PC-9 (cell line): Measurements from ENCODE around the gene RTEL1. TPM values are rescaled to one million over a fixed set of nuclear protein-coding genes. Genes with fewer than 3 reads are reported as not detected.

Experiments used
- BruUV-seq: library from RNA; stranded (reverse); fragments of 400-500 nt; replicated peaks from 2 replicates; lab custom pipeline; 2021; lab: Mats Ljungman, UMichigan
- CTCF ChIA-PET: fragments of 300-600 bp; sonication (Branson Sonifier 250); formaldehyde crosslinking; loops from one replicate; lab custom pipeline; 2022; ENCODE audit warnings: antibody characterized with exemption; lab: Charles Lee
- POLR2A ChIA-PET: fragments of 300-600 bp; sonication (Branson Sonifier 250); formaldehyde crosslinking; loops from one replicate; lab custom pipeline; 2022; ENCODE audit warnings: antibody characterized with exemption; ENCODE audit not compliant: unreplicated experiment; lab: Charles Lee
- DNase-seq, 2 experiments: peaks; one replicate each; pipeline versions ENCODE4 v3.0.0 to v3.0.0-alpha.2; 2015 to 2022; ENCODE audit warnings: mixed read lengths in 1 of 2
- H2AFZ ChIP-seq: fragments of 200-600 bp; sonication (generic); 2 replicates; pipeline ENCODE4 v1.8.1; 2017; ENCODE audit warnings: antibody characterized with exemption
- H3F3A ChIP-seq: fragments of 200-600 bp; sonication (generic); 2 replicates; pipeline ENCODE4 v1.8.1; 2017; ENCODE audit warnings: antibody characterized with exemption, mild to moderate bottlenecking, low read depth; ENCODE audit not compliant: insufficient read depth
- H3K27ac ChIP-seq: fragments of 200-600 bp; sonication (generic); 2 replicates; pipeline ENCODE4 v1.6.1; 2016; ENCODE audit warnings: mixed run types
- H3K27me3 ChIP-seq: fragments of 200-600 bp; sonication (generic); 2 replicates; pipeline ENCODE4 v1.6.1; 2016; ENCODE audit warnings: low read depth, mixed run types; ENCODE audit not compliant: insufficient read depth
- H3K36me3 ChIP-seq: fragments of 200-600 bp; sonication (generic); 2 replicates; pipeline ENCODE4 v1.6.1; 2016; ENCODE audit warnings: low read depth, mixed run types
- H3K4me1 ChIP-seq: fragments of 200-600 bp; sonication (generic); replicated peaks from 2 replicates; pipeline ENCODE4 v1.6.1; 2016; ENCODE audit warnings: mixed run types; ENCODE audit not compliant: insufficient read depth
- H3K4me2 ChIP-seq: fragments of 200-600 bp; sonication (generic); 2 replicates; pipeline ENCODE4 v1.6.1; 2017; ENCODE audit warnings: mixed run types
- H3K4me3 ChIP-seq: fragments of 200-600 bp; sonication (generic); 2 replicates; pipeline ENCODE4 v1.6.1; 2016; ENCODE audit warnings: mixed run types
- H3K79me2 ChIP-seq: fragments of 200-600 bp; sonication (generic); 2 replicates; pipeline ENCODE4 v1.6.1; 2017; ENCODE audit warnings: low read depth, mixed run types
- H3K9me2 ChIP-seq: fragments of 200-600 bp; sonication (generic); 2 replicates; pipeline ENCODE4 v1.8.1; 2017; ENCODE audit warnings: mild to moderate bottlenecking; ENCODE audit not compliant: insufficient read depth
- H3K9me3 ChIP-seq: fragments of 200-600 bp; sonication (generic); 2 replicates; pipeline ENCODE4 v1.8.1; 2016; ENCODE audit warnings: low read depth; ENCODE audit not compliant: insufficient read depth
- H4K20me1 ChIP-seq: fragments of 200-600 bp; sonication (generic); 2 replicates; pipeline ENCODE4 v1.8.1; 2017; ENCODE audit not compliant: insufficient read depth
- EZH2 ChIP-seq: fragments of 200-600 bp; sonication (generic); IDR thresholded peaks from 2 replicates; pipeline ENCODE4 v1.8.0; 2017; ENCODE audit warnings: antibody characterized with exemption, low read depth
- intact Hi-C: fragments of 100-400 bp; cut with micrococcal nuclease; formaldehyde crosslinking; loops from one replicate; pipeline ENCODE4 v1.10.0; 2022; ENCODE audit not compliant: unreplicated experiment
- total RNA-seq: library from RNA; stranded (reverse); gene quantifications from 2 replicates; pipeline ENCODE4 v1.2.3, GENCODE V29; 2021
- TF ChIP-seq, protein P1 (sequence below): fragments of 200-600 bp; sonication (generic); conservative IDR thresholded peaks from 2 replicates; pipeline ENCODE4 v1.6.1; 2017; ENCODE audit warnings: mixed run types, antibody characterized with exemption, mild to moderate bottlenecking, moderate library complexity

Gene RTEL1
- total RNA-seq, 1 experiment from 2014 or later, result 36.0 TPM

- BruUV-seq, result no TSS peak
Observed at GRCh38 chr20:63740070-63740626, 82.0 kb downstream of the RTEL1 start.

DNA sequence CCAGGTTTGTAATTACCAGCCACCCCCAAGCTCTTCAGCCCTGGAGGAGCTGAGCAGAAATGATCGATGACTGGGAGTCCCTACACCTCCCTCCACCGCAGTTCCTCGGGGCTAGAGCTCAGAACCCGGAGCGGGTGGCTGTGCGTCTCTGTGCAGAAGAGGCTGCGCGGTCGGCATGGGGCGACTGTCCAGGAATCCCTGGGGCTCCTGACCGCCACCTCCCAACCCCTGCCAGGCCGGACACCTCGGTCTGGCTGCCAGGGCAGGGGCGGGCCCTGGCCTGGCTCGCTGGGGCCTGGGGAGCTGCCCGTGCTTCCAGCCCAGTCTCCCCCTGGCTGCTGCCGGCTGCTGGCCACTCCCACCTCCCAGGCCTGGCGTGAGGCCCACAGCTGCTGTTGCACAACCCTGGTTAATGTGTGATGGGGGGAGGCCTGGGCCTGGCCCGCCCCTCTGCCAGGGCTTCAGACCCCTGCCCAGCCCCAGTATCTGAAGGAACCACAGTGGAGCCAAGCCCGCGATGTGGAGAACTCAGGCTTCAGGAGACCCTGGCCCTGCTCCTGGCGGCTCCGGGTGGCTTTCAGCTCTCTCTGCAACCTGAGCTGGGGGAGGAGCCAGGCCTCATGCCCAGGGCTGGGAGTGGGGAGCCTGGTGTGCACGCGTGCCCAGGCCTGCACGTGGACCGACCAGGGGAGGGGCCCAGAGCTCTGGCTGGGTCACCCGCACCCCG is 82.7 kb downstream of the RTEL1 start:
- no peaks in the 10 kb centered on the region for H3K36me3 ChIP-seq
- H3K27me3 ChIP-seq, result no peaks in the 10 kb centered on the region
- H4K20me1 ChIP-seq, result no peaks in the 10 kb centered on the region; the same call in 1 of the 2 replicates
- no peak for TF ChIP-seq EZH2
- TF ChIP-seq, protein P1, sequence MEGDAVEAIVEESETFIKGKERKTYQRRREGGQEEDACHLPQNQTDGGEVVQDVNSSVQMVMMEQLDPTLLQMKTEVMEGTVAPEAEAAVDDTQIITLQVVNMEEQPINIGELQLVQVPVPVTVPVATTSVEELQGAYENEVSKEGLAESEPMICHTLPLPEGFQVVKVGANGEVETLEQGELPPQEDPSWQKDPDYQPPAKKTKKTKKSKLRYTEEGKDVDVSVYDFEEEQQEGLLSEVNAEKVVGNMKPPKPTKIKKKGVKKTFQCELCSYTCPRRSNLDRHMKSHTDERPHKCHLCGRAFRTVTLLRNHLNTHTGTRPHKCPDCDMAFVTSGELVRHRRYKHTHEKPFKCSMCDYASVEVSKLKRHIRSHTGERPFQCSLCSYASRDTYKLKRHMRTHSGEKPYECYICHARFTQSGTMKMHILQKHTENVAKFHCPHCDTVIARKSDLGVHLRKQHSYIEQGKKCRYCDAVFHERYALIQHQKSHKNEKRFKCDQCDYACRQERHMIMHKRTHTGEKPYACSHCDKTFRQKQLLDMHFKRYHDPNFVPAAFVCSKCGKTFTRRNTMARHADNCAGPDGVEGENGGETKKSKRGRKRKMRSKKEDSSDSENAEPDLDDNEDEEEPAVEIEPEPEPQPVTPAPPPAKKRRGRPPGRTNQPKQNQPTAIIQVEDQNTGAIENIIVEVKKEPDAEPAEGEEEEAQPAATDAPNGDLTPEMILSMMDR, result no peak
- ChIA-PET POLR2A (interaction anchor here (0.5 to 1.0 kb wide), 6 partner anchors 33 to 646 kb away, joined by 3 to 5 read pairs (median 4); partner anchors contain the start of genes ARFRP1 and ZGPAT), CTCF (interaction anchor here (0.8 to 1.3 kb wide), 2 partner anchors 99 to 123 kb away, joined by 3 to 18 read pairs; no protein-coding TSS in a partner anchor)
- H3F3A ChIP-seq, result peaks cover 44% of the 10 kb centered on the region
- H3K79me2 ChIP-seq, result peaks cover 10% of the 10 kb centered on the region; the same call in 1 of the 2 replicates
- 0 out of 2 replicates have a peak overlapping the region, but pooled peaks have one; percentile 13 for H3K27ac ChIP-seq
- intact Hi-C loops, result loop anchor here (1.0 to 2.0 kb wide), 2 partner anchors 125 to 204 kb away; partner anchors contain the start of genes PTK6 and TPD52L2
- H3K4me1 ChIP-seq, result peaks cover 9% of the 10 kb centered on the region
- no peaks in the 10 kb centered on the region for H3K9me2 ChIP-seq
- peak; percentile 82 to 95 for DNase-seq
- peak overlapping the region; percentile 44 for H3K4me3 ChIP-seq
- BruUV-seq, result TSS peak; percentile 44
- H3K9me3 ChIP-seq, result no peaks in the 10 kb centered on the region
- peak overlapping the region; percentile 46 for H2AFZ ChIP-seq
- H3K4me2 ChIP-seq, result peak overlapping the region; percentile 72

More at GRCh38 chr20:63740070-63740626, 82.0 kb downstream of the RTEL1 start:
- Histone ChIP-seq H3K9me3 (no peaks in the 10 kb centered on the region), H3K4me2 (peak overlapping the region; percentile 72), H3K9me2 (no peaks in the 10 kb centered on the region), H3K36me3 (no peaks in the 10 kb centered on the region), H3F3A (peaks cover 44% of the 10 kb centered on the region), H2AFZ (peak overlapping the region; percentile 46), H3K4me3 (peak overlapping the region; percentile 44), H4K20me1 (peaks cover 5% of the 10 kb centered on the region; the same call in 1 of the 2 replicates), H3K79me2 (peaks cover 10% of the 10 kb centered on the region; the same call in 1 of the 2 replicates), H3K27ac (0 out of 2 replicates have a peak overlapping the region, but pooled peaks have one; percentile 13), H3K27me3 (no peaks in the 10 kb centered on the region), H3K4me1 (peaks cover 9% of the 10 kb centered on the region)
- ChIA-PET POLR2A (interaction anchor here (0.5 to 1.0 kb wide), 3 partner anchors 98 to 219 kb away, joined by 3 to 5 read pairs (median 5); no protein-coding TSS in a partner anchor), CTCF (interaction anchor here (0.8 to 1.3 kb wide), 2 partner anchors 98 to 124 kb away, joined by 3 to 18 read pairs; no protein-coding TSS in a partner anchor)
- TF ChIP-seq, protein P1, result no peak
- TF ChIP-seq EZH2, result no peak
- peak in 1 of 2 experiments; percentile 55 for DNase-seq
- intact Hi-C loops, result loop anchor here (2.0 kb wide), 1 partner anchor 203 kb away; the partner anchor contains the start of gene PTK6

GRCh38 chr20:63741354-63741675 is 83.2 kb downstream of the RTEL1 start:
- H2AFZ ChIP-seq, result peak overlapping the region; percentile 46; the same call in 1 of the 2 replicates
- intact Hi-C loops, result loop anchor here (1.0 to 2.0 kb wide), 2 partner anchors 124 to 205 kb away; partner anchors contain the start of genes PTK6 and TPD52L2
- POLR2A ChIA-PET, result interaction anchor here (0.6 to 1.0 kb wide), 4 partner anchors 33 to 647 kb away, joined by 3 to 5 read pairs (median 4); partner anchors contain the start of genes ARFRP1 and ZGPAT
- H4K20me1 ChIP-seq, result no peaks in the 10 kb centered on the region; the same call in 1 of the 2 replicates
- H3K79me2 ChIP-seq, result peaks cover 10% of the 10 kb centered on the region; the same call in 1 of the 2 replicates
- H3K4me2 ChIP-seq, result peak overlapping the region; percentile 72
- H3K4me3 ChIP-seq, result peak overlapping the region; percentile 44; the same call in 1 of the 2 replicates
- TF ChIP-seq EZH2, result no peak
- TF ChIP-seq, protein P1, result no peak
- no peaks in the 10 kb centered on the region for H3K9me3 ChIP-seq
- CTCF ChIA-PET, result interaction anchor here (1.3 kb wide), 1 partner anchor 100 kb away, joined by 18 read pairs; no protein-coding TSS in a partner anchor
- H3K36me3 ChIP-seq, result no peaks in the 10 kb centered on the region
- DNase-seq, result no peak
- H3K27ac ChIP-seq, result no peak overlapping the region
- peaks cover 42% of the 10 kb centered on the region for H3F3A ChIP-seq
- H3K27me3 ChIP-seq, result no peaks in the 10 kb centered on the region
- H3K4me1 ChIP-seq, result peaks cover 9% of the 10 kb centered on the region
- no TSS peak for BruUV-seq
- no peaks in the 10 kb centered on the region for H3K9me2 ChIP-seq
